ENCODE measurements around the gene FREY1. TPM values are rescaled to one million over a fixed set of nuclear protein-coding genes. Genes with fewer than 3 reads are reported as not detected.

Gene FREY1
- under 1 TPM; 0.51 to 0.67 TPM for total RNA-seq
- polyA plus RNA-seq: under 1 TPM; 0.15 to 0.28 TPM
- long read RNA-seq, donor 1: 0 reads
- long read RNA-seq, donor 2: 0 reads
- long read RNA-seq, donor 3: 0 reads
- long read RNA-seq, donor 4: 0 reads
- long read RNA-seq, donor 5: 0 reads

DNA sequence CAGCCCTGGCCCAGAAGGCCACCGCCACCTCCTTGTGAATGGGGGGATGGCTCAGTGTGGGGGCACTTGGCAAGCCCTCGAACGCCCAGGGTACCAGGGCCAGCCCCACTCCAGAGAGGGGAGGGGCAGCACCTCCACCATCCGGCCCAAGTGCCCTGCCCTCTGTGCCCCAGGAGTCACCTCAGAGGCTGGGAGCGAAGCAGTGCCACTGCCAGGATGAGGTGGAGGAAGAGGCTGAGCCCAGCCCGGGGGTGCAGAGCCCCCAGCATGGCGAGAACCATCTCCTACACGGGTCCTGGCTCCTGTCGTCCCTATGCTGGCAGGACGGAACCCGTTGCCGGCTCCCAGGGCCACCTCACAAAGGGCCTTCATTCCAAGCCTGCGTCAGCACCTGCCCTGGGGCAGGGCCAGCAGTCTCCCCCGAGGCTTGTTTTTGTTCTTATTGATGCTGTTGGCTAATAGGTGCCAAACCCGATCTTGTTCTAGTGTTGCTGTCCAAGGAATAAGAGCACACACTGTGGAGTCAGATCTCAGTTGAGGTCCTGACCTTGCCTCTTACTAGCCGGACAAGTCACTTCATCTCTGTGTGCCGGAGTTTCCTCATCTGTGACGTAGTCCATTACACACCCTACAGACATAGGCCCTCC is at the start of gene FREY1:
Gene FREY1, minus strand, starts transcription at position 307 of the 647 bp plus-strand sequence. Its CDS starts 26 bp downstream, at position 281.
- Histone ChIP-seq H3K4me3 (no peak within 1 kb of the TSS), H3K9ac (ENCODE audit: insufficient read depth in 1 of 2, low read length in 2 of 2) (no peak within 1 kb of the TSS), H3K27me3 (ENCODE audit: control insufficient read depth in 3 of 3, insufficient read depth in 3 of 3, low read length in 2 of 3) (no peaks in the 10 kb centered on the region), H3K36me3 (ENCODE audit: control insufficient read depth in 4 of 4, insufficient read depth in 4 of 4, low read length in 4 of 4) (peaks cover 0 to 31% (median 6%) of the 10 kb centered on the region in 4 donors), H3K4me1 (ENCODE audit: control insufficient read depth in 5 of 5, insufficient read depth in 5 of 5, low read length in 5 of 5) (peaks cover 0 to 12% (median 0%) of the 10 kb centered on the region in 5 donors), H3K9me3 (ENCODE audit: control insufficient read depth in 4 of 4, insufficient read depth in 3 of 4, low read length in 3 of 4) (no peaks in the 10 kb centered on the region), H3K27ac (ENCODE audit: low read depth in 1 of 2, low read length in 1 of 2) (no peak within 1 kb of the TSS)
- DNase-seq: no peak
- WGBS, 2 donors: 69 to 81% methylated on average over 18 of the region's 18 CpGs
- TF ChIP-seq CTCF (IDR thresholded peaks at IDR 0.05; ENCODE audit: control extremely low read depth, extremely low read depth): no peak
- ATAC-seq (ENCODE audit: insufficient read depth, low FRiP score): no peak

DNA sequence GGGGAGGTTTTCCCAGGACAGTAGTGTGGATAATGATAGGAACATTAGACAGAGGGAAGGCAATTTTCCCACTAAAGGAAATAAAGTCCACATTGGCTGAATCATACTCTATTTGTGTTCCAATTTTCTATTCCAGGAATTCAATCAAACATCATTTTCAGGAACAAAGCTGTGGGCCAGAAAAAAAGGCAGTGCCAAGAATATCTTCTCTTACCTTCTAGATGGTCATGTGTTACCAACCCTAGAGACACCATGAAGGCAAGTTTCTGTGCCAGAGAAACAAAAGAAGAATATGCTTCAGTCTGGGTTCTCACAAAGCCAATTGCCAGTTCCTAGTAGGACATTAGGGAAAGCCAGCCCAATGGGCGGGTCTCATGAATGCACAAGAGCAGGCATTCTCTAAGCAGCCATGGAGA is 42.9 kb upstream of the FREY1 start:
- peaks cover 22 to 50% (median 30%) of the 10 kb centered on the region in 4 donors for H3K36me3 ChIP-seq (ENCODE audit: control insufficient read depth in 4 of 4, insufficient read depth in 4 of 4, low read length in 4 of 4)
- WGBS, 2 donors: 99 to 100% methylated on average over 1 of the region's 1 CpG
- ATAC-seq (ENCODE audit: insufficient read depth, low FRiP score): no peak

GRCh38 chr11:45948356-45948755 is 41.3 kb upstream of the FREY1 start:
- no peak overlapping the region for H3K4me3 ChIP-seq
- no peak for TF ChIP-seq CTCF (IDR thresholded peaks at IDR 0.05; ENCODE audit: control extremely low read depth, extremely low read depth)
- ATAC-seq (ENCODE audit: insufficient read depth, low FRiP score): no peak
- 96 to 97% methylated on average over 3 of the region's 3 CpGs for WGBS, 2 donors
- DNase-seq: no peak
- no peak overlapping the region for H3K27ac ChIP-seq (ENCODE audit: low read depth in 1 of 2, low read length in 1 of 2)
- H3K36me3 ChIP-seq (ENCODE audit: control insufficient read depth in 4 of 4, insufficient read depth in 4 of 4, low read length in 4 of 4): peaks cover 28 to 50% (median 34%) of the 10 kb centered on the region in 4 donors
- H3K9ac ChIP-seq (ENCODE audit: insufficient read depth in 1 of 2, low read length in 2 of 2): no peak overlapping the region
- H3K4me1 ChIP-seq (ENCODE audit: control insufficient read depth in 5 of 5, insufficient read depth in 5 of 5, low read length in 5 of 5): peaks cover 0 to 8% (median 0%) of the 10 kb centered on the region in 5 donors
- H3K27me3 ChIP-seq (ENCODE audit: control insufficient read depth in 3 of 3, insufficient read depth in 3 of 3, low read length in 2 of 3): no peaks in the 10 kb centered on the region
- no peaks in the 10 kb centered on the region for H3K9me3 ChIP-seq (ENCODE audit: control insufficient read depth in 4 of 4, insufficient read depth in 3 of 4, low read length in 3 of 4)

More for the DNA sequence above, 42.9 kb upstream of the FREY1 start:
- no peak for TF ChIP-seq CTCF (IDR thresholded peaks at IDR 0.05; ENCODE audit: control extremely low read depth, extremely low read depth)
- no peaks in the 10 kb centered on the region for H3K27me3 ChIP-seq (ENCODE audit: control insufficient read depth in 3 of 3, insufficient read depth in 3 of 3, low read length in 2 of 3)
- peaks cover 0 to 8% (median 0%) of the 10 kb centered on the region in 5 donors for H3K4me1 ChIP-seq (ENCODE audit: control insufficient read depth in 5 of 5, insufficient read depth in 5 of 5, low read length in 5 of 5)
- H3K27ac ChIP-seq (ENCODE audit: low read depth in 1 of 2, low read length in 1 of 2): no peak overlapping the region
- DNase-seq: no peak
- no peak overlapping the region for H3K4me3 ChIP-seq
- H3K9me3 ChIP-seq (ENCODE audit: control insufficient read depth in 4 of 4, insufficient read depth in 3 of 4, low read length in 3 of 4): no peaks in the 10 kb centered on the region
- no peak overlapping the region for H3K9ac ChIP-seq (ENCODE audit: insufficient read depth in 1 of 2, low read length in 2 of 2)

All from lung (tissue), 16 donors.